Spinal cord (tissue), 10 donors: ENCODE measurements around the gene SYTL5. TPM values are rescaled to one million over a fixed set of nuclear protein-coding genes. Genes with fewer than 3 reads are reported as not detected.

Source experiments
- DNase-seq, 6 donors: peaks; one replicate each; pipeline versions ENCODE4 v3.0.0 to v3.0.0-alpha.2; 2013 to 2015; ENCODE audit warnings: low spot score in 6 of 6, low read depth in 4 of 6
- H3K27ac ChIP-seq: one replicate; pipeline ENCODE4 v1.5.1; 2013; ENCODE audit warnings: low read depth, low read length, control low read depth
- H3K27me3 ChIP-seq: one replicate; pipeline ENCODE4 v1.6.1; 2013; ENCODE audit warnings: low read length; ENCODE audit not compliant: control insufficient read depth, insufficient read depth
- H3K36me3 ChIP-seq: one replicate; pipeline ENCODE4 v1.6.1; 2013; ENCODE audit warnings: low read length; ENCODE audit not compliant: control insufficient read depth, insufficient read depth
- H3K4me1 ChIP-seq: one replicate; pipeline ENCODE4 v1.6.1; 2013; ENCODE audit warnings: low read length; ENCODE audit not compliant: control insufficient read depth, insufficient read depth
- H3K4me3 ChIP-seq: one replicate; pipeline ENCODE4 v1.5.1; 2013; ENCODE audit warnings: low read depth, low read length, control low read depth
- H3K9me3 ChIP-seq: one replicate; pipeline ENCODE4 v1.6.1; 2013; ENCODE audit warnings: low read length; ENCODE audit not compliant: control insufficient read depth, insufficient read depth
- WGBS: methylation state at CpG from one replicate; pipeline ENCODE4 v1.1.5; 2013; ENCODE audit warnings: missing lambda C conversion rate; ENCODE audit not compliant: insufficient coverage; 5-methylcytosine and 5-hydroxymethylcytosine counted together
- polyA plus RNA-seq, 2 donors: library from polyadenylated mRNA; unstranded; fragments of 120-200 nt; gene quantifications; one replicate each; pipeline ENCODE4 v1.2.1, GENCODE V29; 2013; ENCODE audit not compliant: insufficient read length in 2 of 2
- total RNA-seq, 2 donors: library from RNA; depleted of rRNA in 1 of 2; stranded (reverse); fragments of 120-200 nt in 1 of 2; fragments of >200 nt in 1 of 2; gene quantifications; one replicate each; pipeline versions ENCODE4 v1.2.3 to v1.2.4, GENCODE V29; 2013 to 2014
- donor health status: healthy.

SYTL5 gene
- total and polyA plus RNA-seq, 4 donors, result 4.7 to 12.8 (median 8.4) TPM

DNA sequence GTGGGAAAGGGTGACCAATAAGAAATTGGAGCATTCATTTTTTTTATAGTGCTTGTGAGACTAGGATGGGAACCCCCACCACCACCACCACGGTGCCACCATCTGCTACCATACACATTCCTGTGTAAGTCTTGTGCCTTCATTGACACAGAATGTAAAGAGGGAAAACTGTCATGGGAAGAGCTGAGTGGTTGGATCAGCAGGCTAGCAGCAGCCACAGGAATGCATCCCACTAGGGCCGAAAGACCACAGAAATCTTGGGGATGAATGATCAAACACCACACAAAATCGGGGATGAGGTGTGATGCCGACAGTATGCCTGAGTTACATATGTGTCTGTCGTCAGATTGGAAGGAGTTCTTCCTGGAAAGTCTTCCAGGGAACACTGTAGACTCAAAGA lies 145.1 kb downstream of the SYTL5 start:
- H3K4me3 ChIP-seq, result no peak overlapping the region
- H3K36me3 ChIP-seq, result no peaks in the 10 kb centered on the region
- peaks cover 5% of the 10 kb centered on the region for H3K27me3 ChIP-seq
- no peak overlapping the region for H3K27ac ChIP-seq
- WGBS, result 73% methylated on average over 2 of the region's 5 CpGs
- H3K9me3 ChIP-seq, result no peaks in the 10 kb centered on the region
- no peak for DNase-seq
- no peaks in the 10 kb centered on the region for H3K4me1 ChIP-seq

DNA sequence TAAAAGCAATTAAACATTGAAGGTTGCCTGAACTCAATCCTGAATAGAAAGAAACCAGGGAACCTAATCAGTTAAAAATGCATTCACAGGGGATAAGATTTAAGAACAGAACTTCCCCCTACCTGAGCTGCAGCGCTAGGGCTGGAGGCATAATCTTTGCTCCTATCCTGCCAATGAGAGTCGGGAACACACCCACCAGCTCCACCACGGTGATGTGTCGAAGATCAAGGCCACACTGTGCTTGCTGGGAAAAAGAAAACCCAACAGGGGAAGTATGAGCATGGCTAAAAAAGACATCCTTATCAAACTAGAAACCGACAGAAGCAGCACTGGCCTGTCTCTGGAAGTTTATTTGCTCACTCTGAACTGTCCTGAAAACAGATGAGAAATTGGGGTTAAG lies 148.0 kb downstream of the SYTL5 start:
- Histone ChIP-seq H3K27me3 (peaks cover 3% of the 10 kb centered on the region), H3K9me3 (no peaks in the 10 kb centered on the region), H3K27ac (no peak overlapping the region), H3K4me1 (no peaks in the 10 kb centered on the region), H3K4me3 (no peak overlapping the region), H3K36me3 (no peaks in the 10 kb centered on the region)
- no CpG with 5 or more reads among the region's 5 CpGs for WGBS
- no peak for DNase-seq

DNA sequence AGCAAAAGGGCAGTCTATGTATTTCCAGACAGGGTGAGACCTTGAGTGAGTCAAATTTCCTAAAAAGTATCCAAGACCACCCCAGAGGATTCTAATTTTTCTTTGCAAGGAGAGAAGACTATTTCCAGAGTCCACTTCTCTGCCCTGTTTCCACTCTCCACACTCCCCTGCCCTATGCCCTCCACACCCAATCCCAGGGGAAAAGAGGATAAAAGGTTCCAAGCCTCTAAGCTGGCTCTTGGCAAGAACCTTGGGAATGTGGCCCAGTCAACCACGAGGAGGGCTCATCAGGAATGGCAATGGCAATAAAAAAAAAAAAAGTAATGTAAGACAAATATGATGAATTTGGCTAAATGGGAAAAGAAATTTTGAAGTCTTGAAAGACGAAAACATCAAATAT lies 148.5 kb downstream of the SYTL5 start:
- DNase-seq, result no peak
- Histone ChIP-seq H3K36me3 (no peaks in the 10 kb centered on the region), H3K4me1 (no peaks in the 10 kb centered on the region), H3K27me3 (peaks cover 3% of the 10 kb centered on the region), H3K27ac (no peak overlapping the region), H3K9me3 (no peaks in the 10 kb centered on the region), H3K4me3 (no peak overlapping the region)
- no CpG with 5 or more reads among the region's 2 CpGs for WGBS

DNA sequence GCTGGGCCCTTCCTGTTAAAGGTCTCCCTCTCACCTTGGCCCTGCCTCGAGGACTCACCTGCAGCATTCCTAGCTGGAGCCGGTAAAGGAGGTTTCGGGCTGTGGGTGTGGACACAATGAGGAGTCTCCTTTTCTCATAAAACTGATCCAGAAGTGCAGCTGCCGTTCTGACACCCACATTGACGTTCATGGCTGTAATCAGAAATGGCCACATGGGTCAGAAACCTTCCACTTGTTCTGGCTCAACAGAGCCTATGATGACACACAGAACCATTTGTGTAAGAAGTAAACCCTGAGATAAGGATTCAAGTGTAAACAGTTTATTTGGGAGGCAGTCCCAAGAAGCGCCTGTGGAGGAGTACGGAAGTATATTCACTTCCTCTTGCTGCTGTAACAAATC lies 150.5 kb downstream of the SYTL5 start:
- Histone ChIP-seq H3K9me3 (no peaks in the 10 kb centered on the region), H3K4me3 (no peak overlapping the region), H3K27ac (no peak overlapping the region), H3K27me3 (peaks cover 3% of the 10 kb centered on the region), H3K4me1 (no peaks in the 10 kb centered on the region), H3K36me3 (no peaks in the 10 kb centered on the region)
- no peak for DNase-seq
- WGBS, result 92% methylated on average over 4 of the region's 7 CpGs

DNA sequence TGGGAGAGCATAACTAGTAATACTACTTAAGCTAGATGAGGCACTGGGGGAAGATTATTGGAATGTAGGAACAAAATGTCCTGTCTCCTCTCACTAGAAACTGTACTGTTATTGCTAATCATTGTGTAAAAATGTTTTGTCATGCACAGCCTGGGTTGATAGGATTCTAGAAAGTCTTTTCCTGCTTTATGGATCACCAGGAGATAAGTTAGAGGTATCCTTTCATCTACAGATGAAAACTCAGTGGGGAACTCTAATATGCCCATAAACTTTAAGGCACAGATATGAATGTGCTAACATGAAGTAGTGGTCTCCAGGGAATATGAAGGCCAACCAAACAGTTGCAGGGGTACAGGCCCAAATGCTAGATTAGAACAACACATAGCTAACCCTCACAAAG lies 156.8 kb downstream of the SYTL5 start:
- no peaks in the 10 kb centered on the region for H3K36me3 ChIP-seq
- H3K27ac ChIP-seq, result no peak overlapping the region
- no peak overlapping the region for H3K4me3 ChIP-seq
- H3K4me1 ChIP-seq, result no peaks in the 10 kb centered on the region
- H3K9me3 ChIP-seq, result no peaks in the 10 kb centered on the region
- peaks cover 1% of the 10 kb centered on the region for H3K27me3 ChIP-seq
- DNase-seq, result no peak

DNA sequence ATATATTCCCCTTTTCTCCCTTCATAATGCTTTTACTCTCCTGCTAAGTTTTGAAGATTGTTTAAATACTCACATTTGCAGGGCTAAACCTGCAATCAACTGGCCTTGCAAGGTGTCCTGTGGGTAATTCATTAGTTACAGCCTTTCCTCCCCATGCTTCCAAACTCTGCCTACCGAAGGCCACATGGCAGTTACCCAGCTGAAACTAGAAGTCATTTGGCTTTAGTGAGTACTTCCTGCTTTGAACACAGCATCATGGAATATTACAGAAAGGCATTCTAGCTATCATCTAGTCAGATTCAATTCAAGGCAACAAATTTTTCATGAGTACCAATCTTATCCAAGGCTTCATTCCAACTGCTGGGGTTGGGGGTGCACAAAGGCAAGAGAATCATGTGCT lies 158.7 kb downstream of the SYTL5 start:
- Histone ChIP-seq H3K27ac (no peak overlapping the region), H3K4me1 (no peaks in the 10 kb centered on the region), H3K27me3 (peaks cover 7% of the 10 kb centered on the region), H3K36me3 (no peaks in the 10 kb centered on the region), H3K4me3 (no peak overlapping the region), H3K9me3 (no peaks in the 10 kb centered on the region)
- whole genome bisulfite sequencing, result 100% methylated on average over 1 of the region's 1 CpG
- no peak for DNase-seq

DNA sequence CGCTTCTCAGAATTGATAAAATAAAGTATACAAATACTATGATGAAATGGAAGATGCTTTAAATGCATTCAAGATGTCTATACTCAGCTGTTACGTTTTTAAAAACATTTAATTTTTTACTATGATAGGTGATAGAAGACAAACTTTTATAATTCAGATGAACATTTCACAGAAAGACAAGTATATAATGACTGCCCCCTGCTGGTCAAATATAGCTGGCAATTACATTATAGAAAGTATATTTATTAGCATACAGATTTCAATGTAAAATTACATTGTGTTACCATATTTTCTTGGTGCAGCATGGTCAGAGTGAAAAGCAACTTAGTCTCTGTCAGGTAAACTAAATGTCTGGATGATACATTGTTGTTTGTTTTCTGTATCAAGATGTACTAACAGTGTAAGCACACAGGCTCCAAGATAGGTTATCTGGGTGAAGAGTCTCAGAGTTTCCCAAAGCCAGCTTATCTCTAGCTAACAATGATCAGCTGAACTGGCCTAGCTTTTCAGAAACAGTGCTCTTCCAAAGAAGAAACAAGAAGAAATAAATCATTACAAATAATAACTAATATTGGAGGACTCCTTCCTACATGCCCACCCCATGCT lies 160.2 kb downstream of the SYTL5 start:
- Histone ChIP-seq H3K4me3 (no peak overlapping the region), H3K9me3 (no peaks in the 10 kb centered on the region), H3K27ac (no peak overlapping the region), H3K36me3 (no peaks in the 10 kb centered on the region), H3K27me3 (peaks cover 10% of the 10 kb centered on the region), H3K4me1 (no peaks in the 10 kb centered on the region)
- peak in 4 of 6 donors; percentile 12 to 79 (median 34) for DNase-seq
- WGBS, result no CpG with 5 or more reads among the region's 2 CpGs

DNA sequence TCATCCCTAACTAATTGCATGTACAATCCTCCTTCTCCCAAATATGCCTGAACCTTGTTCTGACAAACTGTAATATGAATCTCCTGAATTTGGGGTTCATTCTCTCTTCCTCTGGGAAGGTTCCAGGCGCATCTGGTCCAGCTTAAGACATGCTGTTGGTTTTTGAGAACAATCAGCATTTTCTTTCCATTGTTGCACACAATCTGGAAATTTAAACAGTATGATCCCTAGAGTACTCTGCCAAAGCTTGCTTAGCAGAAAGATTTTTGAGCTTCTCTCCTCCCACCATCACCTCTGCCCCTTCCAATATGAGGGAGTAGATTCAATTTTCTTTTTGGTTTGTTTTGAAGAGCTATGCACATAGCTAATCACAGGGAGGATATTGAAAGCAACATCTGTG lies 164.2 kb downstream of the SYTL5 start:
- 60% methylated on average over 1 of the region's 1 CpG for WGBS
- DNase-seq, result no peak

DNA sequence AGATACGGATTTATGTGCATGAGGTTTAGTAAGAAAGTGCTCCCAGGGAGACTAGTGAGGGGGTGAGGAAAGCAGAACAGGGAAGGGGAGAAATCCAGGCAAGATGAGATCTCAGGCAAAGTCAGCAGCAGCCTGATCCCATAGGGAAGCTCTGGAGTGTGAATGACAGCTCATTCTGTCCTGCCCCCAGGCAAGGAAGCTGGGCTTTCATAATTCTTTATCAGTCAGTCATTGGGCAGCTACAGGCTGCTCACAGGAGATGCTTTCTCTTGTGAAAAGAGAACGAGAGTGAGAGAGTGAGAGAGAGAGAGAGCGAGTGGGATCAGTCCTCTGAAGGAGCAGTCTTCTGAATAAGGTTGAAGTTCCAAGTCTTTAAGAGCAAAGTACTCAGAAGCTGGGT lies 166.2 kb downstream of the SYTL5 start:
- no peaks in the 10 kb centered on the region for H3K9me3 ChIP-seq
- no peak for DNase-seq
- H3K27me3 ChIP-seq, result peaks cover 19% of the 10 kb centered on the region
- no peak overlapping the region for H3K27ac ChIP-seq
- H3K36me3 ChIP-seq, result no peaks in the 10 kb centered on the region
- H3K4me3 ChIP-seq, result no peak overlapping the region
- no peaks in the 10 kb centered on the region for H3K4me1 ChIP-seq
- 75% methylated on average over 3 of the region's 3 CpGs for WGBS

More for the DNA sequence above, 164.2 kb downstream of the SYTL5 start:
- H3K4me1 ChIP-seq, result no peaks in the 10 kb centered on the region
- no peak overlapping the region for H3K4me3 ChIP-seq
- no peaks in the 10 kb centered on the region for H3K36me3 ChIP-seq
- H3K27me3 ChIP-seq, result peaks cover 19% of the 10 kb centered on the region
- H3K27ac ChIP-seq, result no peak overlapping the region
- H3K9me3 ChIP-seq, result no peaks in the 10 kb centered on the region

DNA sequence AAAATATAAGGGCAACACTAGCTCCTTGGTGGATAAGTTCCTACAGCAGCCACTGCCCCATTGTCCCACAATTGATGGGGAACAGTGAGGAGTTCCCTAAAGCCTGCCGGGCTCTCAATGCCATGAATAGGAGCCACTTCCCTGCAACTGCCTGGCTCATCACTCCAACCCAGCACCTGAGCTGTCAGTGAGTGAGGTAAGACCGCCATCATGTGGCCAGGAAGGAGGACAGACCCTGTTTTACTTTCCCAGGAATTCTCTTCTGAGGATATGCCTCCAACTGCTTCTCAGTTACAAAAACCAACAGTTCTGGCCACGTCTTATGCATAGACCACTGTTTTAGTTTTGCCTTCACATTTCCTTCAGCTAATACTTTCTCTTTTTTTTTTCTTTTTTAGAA lies 168.8 kb downstream of the SYTL5 start:
- peak in 4 of 6 donors; percentile 19 to 87 (median 46) for DNase-seq
- Histone ChIP-seq H3K4me3 (no peak overlapping the region), H3K27ac (no peak overlapping the region), H3K27me3 (peaks cover 15% of the 10 kb centered on the region), H3K36me3 (no peaks in the 10 kb centered on the region), H3K9me3 (no peaks in the 10 kb centered on the region), H3K4me1 (no peaks in the 10 kb centered on the region)
- 24% methylated on average over 2 of the region's 3 CpGs for WGBS
